A673 (cell line): ENCODE results near the gene GRIK5. TPM values are rescaled to one million over a fixed set of nuclear protein-coding genes. Genes with fewer than 3 reads are reported as not detected.

Experiments used
- BruUV-seq: library from RNA; stranded (reverse); fragments of 400-500 nt; replicated peaks from 2 replicates; lab custom pipeline; 2021; lab: Mats Ljungman, UMichigan
- CTCF ChIA-PET: fragments of 300-600 bp; sonication (Branson Sonifier 250); formaldehyde crosslinking; loops from one replicate; lab custom pipeline; 2022; ENCODE audit warnings: antibody characterized with exemption; lab: Charles Lee
- POLR2A ChIA-PET: fragments of 300-600 bp; sonication (Branson Sonifier 250); formaldehyde crosslinking; loops from one replicate; lab custom pipeline; 2022; ENCODE audit warnings: antibody characterized with exemption; ENCODE audit not compliant: low non-redundant PET; lab: Charles Lee
- DNase-seq: peaks from one replicate; pipeline ENCODE4 v3.0.0-alpha.2; 2015; ENCODE audit warnings: low spot score
- H3K27ac ChIP-seq: fragments of 200-600 bp; sonication (generic); 2 replicates; pipeline ENCODE4 v1.5.1; 2016; ENCODE audit warnings: mixed run types, low read depth, mild to moderate bottlenecking, mixed read lengths, antibody characterized with exemption, low read length; ENCODE audit not compliant: poor library complexity, severe bottlenecking
- H3K27me3 ChIP-seq: fragments of 200-600 bp; sonication (generic); replicated peaks from 2 replicates; pipeline ENCODE4 v1.6.1; 2017; ENCODE audit warnings: mixed run types, low read depth, mild to moderate bottlenecking, mixed read lengths, antibody characterized with exemption, low read length; ENCODE audit not compliant: insufficient read depth, poor library complexity
- H3K36me3 ChIP-seq: fragments of 200-600 bp; sonication (generic); 2 replicates; pipeline ENCODE4 v1.6.1; 2016; ENCODE audit warnings: mixed run types, mild to moderate bottlenecking, mixed read lengths, antibody characterized with exemption, low read length; ENCODE audit not compliant: insufficient read depth, poor library complexity, severe bottlenecking
- H3K4me1 ChIP-seq: fragments of 200-600 bp; sonication (generic); 2 replicates; pipeline ENCODE4 v1.6.1; 2017; ENCODE audit warnings: mixed run types, mild to moderate bottlenecking, mixed read lengths, antibody characterized with exemption, low read length; ENCODE audit not compliant: insufficient read depth, poor library complexity, severe bottlenecking
- H3K4me3 ChIP-seq: fragments of 200-600 bp; sonication (generic); 2 replicates; pipeline ENCODE4 v1.5.1; 2016; ENCODE audit warnings: low read depth, mixed run types, mild to moderate bottlenecking, mixed read lengths, low read length; ENCODE audit not compliant: poor library complexity, severe bottlenecking
- H3K9me3 ChIP-seq: fragments of 200-600 bp; sonication (generic); 2 replicates; pipeline ENCODE4 v1.6.1; 2016; ENCODE audit warnings: mixed run types, low read depth, mild to moderate bottlenecking, mixed read lengths, antibody characterized with exemption, low read length; ENCODE audit not compliant: poor library complexity, severe bottlenecking
- EZH2 ChIP-seq: fragments of 200-600 bp; sonication (generic); IDR thresholded peaks from 2 replicates; pipeline ENCODE4 v1.6.1; 2017; ENCODE audit warnings: borderline replicate concordance, low read depth, mild to moderate bottlenecking, mixed read lengths, antibody characterized with exemption, low read length; ENCODE audit not compliant: poor library complexity, severe bottlenecking
- intact Hi-C: fragments of 100-400 bp; cut with micrococcal nuclease; formaldehyde crosslinking; loops from one replicate; pipeline ENCODE4 v1.10.0; 2022; ENCODE audit not compliant: unreplicated experiment
- total RNA-seq: library from RNA; stranded (reverse); gene quantifications from 2 replicates; pipeline ENCODE4 v1.2.3, GENCODE V29; 2021
- TF ChIP-seq, protein P1 (sequence below): fragments of 300-800, 200-600 bp; sonication (generic); conservative IDR thresholded peaks from 2 replicates; pipeline ENCODE4 v1.5.1; 2017; ENCODE audit warnings: low read depth, mild to moderate bottlenecking, antibody characterized with exemption, low read length, moderate library complexity, mixed read lengths

GRIK5 gene
- total RNA-seq, 1 experiment from 2014 or later = 24.0 TPM

- Histone ChIP-seq H3K27ac (no peak overlapping the region), H3K4me3 (no peak overlapping the region), H3K9me3 (no peaks in the 10 kb centered on the region), H3K27me3 (no peaks in the 10 kb centered on the region), H3K4me1 (no peaks in the 10 kb centered on the region), H3K36me3 (no peaks in the 10 kb centered on the region)
- DNase-seq = no peak
- TF ChIP-seq, protein P1, sequence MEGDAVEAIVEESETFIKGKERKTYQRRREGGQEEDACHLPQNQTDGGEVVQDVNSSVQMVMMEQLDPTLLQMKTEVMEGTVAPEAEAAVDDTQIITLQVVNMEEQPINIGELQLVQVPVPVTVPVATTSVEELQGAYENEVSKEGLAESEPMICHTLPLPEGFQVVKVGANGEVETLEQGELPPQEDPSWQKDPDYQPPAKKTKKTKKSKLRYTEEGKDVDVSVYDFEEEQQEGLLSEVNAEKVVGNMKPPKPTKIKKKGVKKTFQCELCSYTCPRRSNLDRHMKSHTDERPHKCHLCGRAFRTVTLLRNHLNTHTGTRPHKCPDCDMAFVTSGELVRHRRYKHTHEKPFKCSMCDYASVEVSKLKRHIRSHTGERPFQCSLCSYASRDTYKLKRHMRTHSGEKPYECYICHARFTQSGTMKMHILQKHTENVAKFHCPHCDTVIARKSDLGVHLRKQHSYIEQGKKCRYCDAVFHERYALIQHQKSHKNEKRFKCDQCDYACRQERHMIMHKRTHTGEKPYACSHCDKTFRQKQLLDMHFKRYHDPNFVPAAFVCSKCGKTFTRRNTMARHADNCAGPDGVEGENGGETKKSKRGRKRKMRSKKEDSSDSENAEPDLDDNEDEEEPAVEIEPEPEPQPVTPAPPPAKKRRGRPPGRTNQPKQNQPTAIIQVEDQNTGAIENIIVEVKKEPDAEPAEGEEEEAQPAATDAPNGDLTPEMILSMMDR = no peak
- TF ChIP-seq EZH2 = no peak
- intact Hi-C loops = no loop called here
- ChIA-PET POLR2A (no interaction called here), CTCF (no interaction called here)
- no TSS peak for BruUV-seq
Measured at GRCh38 chr19:41981724-41982123, 88.3 kb downstream of the GRIK5 start.

DNA sequence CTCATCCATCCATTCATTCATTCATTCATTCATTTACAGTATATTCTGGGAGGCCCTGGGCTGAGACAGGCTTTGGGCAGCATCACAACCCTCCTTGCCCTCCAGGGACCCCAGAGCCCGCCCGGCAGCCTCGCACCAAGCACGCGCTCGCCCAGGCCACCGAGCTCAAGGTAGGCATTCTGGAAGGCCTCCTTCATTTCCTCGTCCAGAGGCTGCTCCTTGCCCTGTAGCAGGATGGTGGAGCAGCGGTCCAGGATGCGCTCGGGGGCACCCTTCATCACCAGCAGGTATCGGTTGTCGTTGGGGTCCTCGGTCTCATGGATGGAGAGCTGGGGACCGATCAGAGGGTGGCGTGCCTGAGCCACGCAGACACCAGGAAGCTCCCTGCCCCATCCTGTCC is 91.5 kb downstream of the GRIK5 start:
- ChIA-PET POLR2A (no interaction called here), CTCF (no interaction called here)

GRCh38 chr19:41977916-41978315 is 92.1 kb downstream of the GRIK5 start:
- Histone ChIP-seq H3K4me1 (no peaks in the 10 kb centered on the region), H3K27me3 (no peaks in the 10 kb centered on the region), H3K36me3 (no peaks in the 10 kb centered on the region), H3K27ac (no peak overlapping the region), H3K4me3 (no peak overlapping the region), H3K9me3 (no peaks in the 10 kb centered on the region)
- ChIA-PET CTCF (no interaction called here), POLR2A (no interaction called here)
- no TSS peak for BruUV-seq
- no peak for DNase-seq
- TF ChIP-seq, protein P1 = no peak
- no peak for TF ChIP-seq EZH2
- intact Hi-C loops = no loop called here

More for the DNA sequence above, 91.5 kb downstream of the GRIK5 start:
- H3K36me3 ChIP-seq = no peaks in the 10 kb centered on the region
- H3K27ac ChIP-seq = no peak overlapping the region
- no peak for TF ChIP-seq EZH2
- TF ChIP-seq, protein P1 = no peak
- no peaks in the 10 kb centered on the region for H3K4me1 ChIP-seq
- H3K27me3 ChIP-seq = no peaks in the 10 kb centered on the region
- no peak overlapping the region for H3K4me3 ChIP-seq
- intact Hi-C loops = no loop called here
- no peak for DNase-seq
- no TSS peak for BruUV-seq
- no peaks in the 10 kb centered on the region for H3K9me3 ChIP-seq
